Gastrocnemius medialis (tissue), 4 donors: ENCODE data around the gene CSTB. TPM values are rescaled to one million over a fixed set of nuclear protein-coding genes. Genes with fewer than 3 reads are reported as not detected.

ENCODE experiments used
- ATAC-seq, 2 donors: fragments of 150-250 bp; one replicate each; pipeline ENCODE4 v1.9.1; 2016
- DNase-seq, 2 donors: peaks; one replicate each; pipeline ENCODE4 v3.0.0-alpha.2; 2019
- H3K27ac ChIP-seq, 4 donors: fragments of 200-600 bp; sonication (generic); 1 replicate in 1 of 4; 2 replicates in 3 of 4; pipeline ENCODE4 v1.5.1; 2016 to 2018; ENCODE audit warnings: mild to moderate bottlenecking in 2 of 4, moderate library complexity in 1 of 4
- H3K27me3 ChIP-seq, 3 donors: fragments of 200-600 bp; sonication (generic) in 2 of 3; 1 replicate in 1 of 3; 2 replicates in 2 of 3; pipeline versions ENCODE4 v1.5.1 to v1.6.0; 2016 to 2019; ENCODE audit warnings: mild to moderate bottlenecking in 1 of 3, moderate library complexity in 1 of 3
- H3K36me3 ChIP-seq, 2 donors: fragments of 200-600 bp; sonication (generic) in 1 of 2; one replicate each; pipeline ENCODE4 v1.5.1; 2017 to 2018
- H3K4me1 ChIP-seq, 2 donors: fragments of 200-600 bp; sonication (generic) in 1 of 2; one replicate each; pipeline ENCODE4 v1.5.1; 2016 to 2017; ENCODE audit warnings: mild to moderate bottlenecking in 2 of 2
- H3K4me3 ChIP-seq, 4 donors: fragments of 200-600 bp; sonication (generic) in 3 of 4; 1 replicate in 1 of 4; 2 replicates in 3 of 4; pipeline ENCODE4 v1.5.1; 2016 to 2019; ENCODE audit warnings: mild to moderate bottlenecking in 2 of 4
- H3K9me3 ChIP-seq, 3 donors: fragments of 200-600 bp; sonication (generic) in 2 of 3; 1 replicate in 1 of 3; 2 replicates in 2 of 3; pipeline ENCODE4 v1.5.1; 2016 to 2019
- POLR2A ChIP-seq, 2 donors: fragments of 450-650 bp; IDR thresholded peaks; one replicate each; pipeline ENCODE4 v1.6.1; 2017; ENCODE audit warnings: antibody characterized with exemption in 2 of 2, mild to moderate bottlenecking in 2 of 2, moderate library complexity in 2 of 2
- in situ Hi-C, 4 donors: fragments of 200-750 bp; cut with MboI; loops; one replicate each; pipeline versions ENCODE4 v1.15.0 to v1.8.0; 2017; ENCODE audit warnings: low sequenced_read_pairs in 4 of 4
- intact Hi-C: fragments of 100-400 bp; cut with DNase I; formaldehyde crosslinking; loops from one replicate; pipeline ENCODE4 v1.15.1; 2023; ENCODE audit warnings: low total_unique reads
- total RNA-seq, 4 donors: library from RNA; depleted of rRNA; stranded (reverse); fragments of >200 nt; gene quantifications; one replicate each; pipeline versions ENCODE4 v1.1.0 to v1.2.3, GENCODE V29; 2016
- TF ChIP-seq, protein P1 (sequence below), 5 experiments: fragments of 450-650 bp in 3 of 5; fragments of 200-600 bp in 2 of 5; sonication (generic) in 2 of 5; IDR thresholded peaks in 4 of 5; conservative IDR thresholded peaks in 1 of 5; 1 replicate in 4 of 5; 2 replicates in 1 of 5; pipeline ENCODE4 v1.5.1; 2016 to 2019; ENCODE audit warnings: antibody characterized with exemption in 5 of 5, mild to moderate bottlenecking in 3 of 5, moderate library complexity in 3 of 5

Gene CSTB
- total RNA-seq, 4 donors from 2014 or later: 1.3 to 5.9 (median 5.2) TPM

DNA sequence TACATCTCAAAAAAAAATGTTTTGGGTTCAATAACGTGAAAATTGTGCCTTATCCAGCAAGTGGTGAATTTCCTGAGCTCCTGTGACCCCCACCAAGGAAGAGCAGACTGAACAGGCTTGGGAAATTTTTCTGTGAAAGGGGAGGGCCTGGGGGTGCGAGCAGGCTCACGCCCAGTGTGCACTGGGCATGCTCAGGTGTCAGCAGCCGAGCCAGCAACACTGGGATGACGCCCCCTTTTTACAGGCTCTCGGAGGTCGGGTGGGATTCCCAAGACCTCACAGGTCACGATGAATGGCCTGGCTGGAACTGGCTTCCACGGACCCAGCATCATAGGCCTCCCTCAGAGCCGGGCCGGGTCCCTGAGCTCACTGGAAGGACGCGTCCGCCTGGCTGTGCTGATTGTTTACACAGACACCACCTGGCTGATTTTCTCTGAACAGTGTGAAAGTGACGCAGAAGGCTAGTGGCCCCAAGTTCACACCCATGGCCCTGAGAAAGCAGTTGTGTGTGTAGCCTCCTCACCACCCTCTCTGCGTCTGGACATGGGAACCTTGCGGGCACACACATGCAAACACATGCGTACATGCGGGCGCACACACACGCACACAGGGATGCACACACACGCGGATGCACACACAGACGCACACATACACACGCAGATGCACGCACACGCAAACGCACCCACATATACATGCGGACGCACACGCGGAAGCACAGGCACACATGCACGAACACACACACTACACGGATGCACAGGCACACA is 9.2 kb downstream of the CSTB start:
- no peaks in the 10 kb centered on the region for H3K27me3 ChIP-seq
- H3K4me3 ChIP-seq: no peak overlapping the region
- no peak for TF ChIP-seq POLR2A (IDR thresholded peaks at IDR 0.05)
- TF ChIP-seq, protein P1, sequence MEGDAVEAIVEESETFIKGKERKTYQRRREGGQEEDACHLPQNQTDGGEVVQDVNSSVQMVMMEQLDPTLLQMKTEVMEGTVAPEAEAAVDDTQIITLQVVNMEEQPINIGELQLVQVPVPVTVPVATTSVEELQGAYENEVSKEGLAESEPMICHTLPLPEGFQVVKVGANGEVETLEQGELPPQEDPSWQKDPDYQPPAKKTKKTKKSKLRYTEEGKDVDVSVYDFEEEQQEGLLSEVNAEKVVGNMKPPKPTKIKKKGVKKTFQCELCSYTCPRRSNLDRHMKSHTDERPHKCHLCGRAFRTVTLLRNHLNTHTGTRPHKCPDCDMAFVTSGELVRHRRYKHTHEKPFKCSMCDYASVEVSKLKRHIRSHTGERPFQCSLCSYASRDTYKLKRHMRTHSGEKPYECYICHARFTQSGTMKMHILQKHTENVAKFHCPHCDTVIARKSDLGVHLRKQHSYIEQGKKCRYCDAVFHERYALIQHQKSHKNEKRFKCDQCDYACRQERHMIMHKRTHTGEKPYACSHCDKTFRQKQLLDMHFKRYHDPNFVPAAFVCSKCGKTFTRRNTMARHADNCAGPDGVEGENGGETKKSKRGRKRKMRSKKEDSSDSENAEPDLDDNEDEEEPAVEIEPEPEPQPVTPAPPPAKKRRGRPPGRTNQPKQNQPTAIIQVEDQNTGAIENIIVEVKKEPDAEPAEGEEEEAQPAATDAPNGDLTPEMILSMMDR (IDR thresholded peaks at IDR 0.05 in 4 of 5, conservative IDR thresholded peaks at IDR 0.05 in 1 of 5): no peak
- H3K9me3 ChIP-seq: no peaks in the 10 kb centered on the region
- H3K27ac ChIP-seq: no peak overlapping the region
- DNase-seq (no peak), ATAC-seq (no peak)
- no peaks in the 10 kb centered on the region for H3K36me3 ChIP-seq
- intact Hi-C loops: no loop called here
- H3K4me1 ChIP-seq: no peaks in the 10 kb centered on the region
- in situ Hi-C loops: no loop called here

DNA sequence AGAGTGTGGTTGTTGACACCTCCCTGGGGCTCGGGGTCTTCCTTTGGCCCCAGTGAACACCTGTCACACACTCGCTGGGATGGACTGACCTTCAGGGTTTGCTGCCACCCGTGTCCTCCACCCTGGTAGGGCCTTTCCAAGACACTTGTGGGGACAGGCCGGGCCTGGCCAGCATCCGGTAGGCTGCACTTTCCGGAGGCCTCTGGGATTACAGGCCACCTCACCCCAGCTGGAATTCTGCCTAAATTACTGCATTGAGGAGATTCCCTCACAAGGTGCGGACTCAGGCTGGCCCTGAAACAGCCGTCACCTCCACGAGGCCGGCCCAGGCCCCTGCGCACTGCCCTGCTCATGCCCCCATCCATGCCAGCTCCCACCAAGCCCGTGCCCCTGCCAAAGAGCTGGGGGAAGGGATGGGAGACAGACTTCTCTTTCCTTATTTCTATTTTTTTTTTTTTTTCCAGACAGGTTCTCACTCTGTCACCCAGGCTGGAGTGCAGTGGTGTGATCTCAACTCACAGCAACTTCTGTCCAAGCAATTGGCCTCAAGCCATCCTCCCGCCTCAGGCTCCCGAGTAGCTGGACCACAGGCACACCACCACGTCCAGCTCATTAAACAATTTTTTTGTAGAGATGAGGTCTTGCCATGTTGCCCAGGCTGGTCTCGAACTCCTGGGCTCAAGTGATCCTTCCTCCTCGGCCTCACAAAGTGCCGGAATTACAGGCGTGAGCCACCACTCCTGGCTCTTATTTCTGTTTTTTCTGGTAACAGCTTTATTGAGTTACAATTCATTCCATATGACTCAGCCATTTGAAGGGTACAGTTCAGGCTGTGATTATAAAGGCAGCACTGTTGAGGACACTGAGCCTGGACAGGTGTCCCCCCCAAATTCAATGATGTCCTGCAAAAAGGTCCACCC is 11.3 kb downstream of the CSTB start:
- Histone ChIP-seq H3K36me3 (no peaks in the 10 kb centered on the region), H3K4me3 (no peak overlapping the region), H3K4me1 (no peaks in the 10 kb centered on the region), H3K9me3 (no peaks in the 10 kb centered on the region), H3K27ac (no peak overlapping the region), H3K27me3 (no peaks in the 10 kb centered on the region)
- intact Hi-C loops (no loop called here), in situ Hi-C loops (no loop called here)
- ATAC-seq (no peak), DNase-seq (no peak)
- no peak for TF ChIP-seq POLR2A (IDR thresholded peaks at IDR 0.05)
- TF ChIP-seq, protein P1 (IDR thresholded peaks at IDR 0.05 in 4 of 5, conservative IDR thresholded peaks at IDR 0.05 in 1 of 5): no peak

- Histone ChIP-seq H3K27me3 (no peaks in the 10 kb centered on the region), H3K27ac (no peak overlapping the region), H3K4me3 (no peak overlapping the region), H3K4me1 (no peaks in the 10 kb centered on the region), H3K36me3 (no peaks in the 10 kb centered on the region), H3K9me3 (no peaks in the 10 kb centered on the region)
- TF ChIP-seq POLR2A (IDR thresholded peaks at IDR 0.05): no peak
- in situ Hi-C loops (no loop called here), intact Hi-C loops (no loop called here)
- DNase-seq (no peak), ATAC-seq (no peak)
Observed at GRCh38 chr21:43763901-43764523, 12.1 kb downstream of the CSTB start.

- intact Hi-C loops: no loop called here
- no peak for DNase-seq
Observed at GRCh38 chr21:43762303-43763128, 13.6 kb downstream of the CSTB start.

More at GRCh38 chr21:43762303-43763128, 13.6 kb downstream of the CSTB start:
- no peak overlapping the region for H3K27ac ChIP-seq
- ATAC-seq: no peak
- H3K27me3 ChIP-seq: no peaks in the 10 kb centered on the region
- TF ChIP-seq, protein P1 (IDR thresholded peaks at IDR 0.05 in 4 of 5, conservative IDR thresholded peaks at IDR 0.05 in 1 of 5): no peak
- no peak for TF ChIP-seq POLR2A (IDR thresholded peaks at IDR 0.05)
- no peaks in the 10 kb centered on the region for H3K36me3 ChIP-seq
- in situ Hi-C loops: no loop called here
- H3K9me3 ChIP-seq: no peaks in the 10 kb centered on the region
- H3K4me3 ChIP-seq: no peak overlapping the region
- no peaks in the 10 kb centered on the region for H3K4me1 ChIP-seq
